Adipose tissue (tissue), 3 donors: ENCODE results near the gene ATP8A1. TPM values are rescaled to one million over a fixed set of nuclear protein-coding genes. Genes with fewer than 3 reads are reported as not detected.
A peak's percentile ranks its signal among the peaks of the same experiment; 100 is the strongest.

Experiments used
- H3K27ac ChIP-seq: one replicate; pipeline ENCODE4 v1.5.1; 2013; ENCODE audit warnings: low read depth, low read length
- WGBS, 3 donors: extraction: QIAGEN DNeasy Blood & Tissue Kit; methylation state at CpG; one replicate each; pipeline ENCODE4 v1.1.7; 2013; 5-methylcytosine and 5-hydroxymethylcytosine counted together
- polyA plus RNA-seq, 3 donors: library from polyadenylated mRNA; stranded (reverse); fragments of 200-250 nt; gene quantifications; one replicate each; pipeline ENCODE4 v1.2.3, GENCODE V29; 2013
- donor health status: healthy with polysubstance abuse.
- donor health status: Bipolar disorder and iron deficiency.
- donor health status: healthy.

Gene ATP8A1
- polyA plus RNA-seq, 3 donors = 4.3 to 6.3 (median 5.3) TPM

DNA sequence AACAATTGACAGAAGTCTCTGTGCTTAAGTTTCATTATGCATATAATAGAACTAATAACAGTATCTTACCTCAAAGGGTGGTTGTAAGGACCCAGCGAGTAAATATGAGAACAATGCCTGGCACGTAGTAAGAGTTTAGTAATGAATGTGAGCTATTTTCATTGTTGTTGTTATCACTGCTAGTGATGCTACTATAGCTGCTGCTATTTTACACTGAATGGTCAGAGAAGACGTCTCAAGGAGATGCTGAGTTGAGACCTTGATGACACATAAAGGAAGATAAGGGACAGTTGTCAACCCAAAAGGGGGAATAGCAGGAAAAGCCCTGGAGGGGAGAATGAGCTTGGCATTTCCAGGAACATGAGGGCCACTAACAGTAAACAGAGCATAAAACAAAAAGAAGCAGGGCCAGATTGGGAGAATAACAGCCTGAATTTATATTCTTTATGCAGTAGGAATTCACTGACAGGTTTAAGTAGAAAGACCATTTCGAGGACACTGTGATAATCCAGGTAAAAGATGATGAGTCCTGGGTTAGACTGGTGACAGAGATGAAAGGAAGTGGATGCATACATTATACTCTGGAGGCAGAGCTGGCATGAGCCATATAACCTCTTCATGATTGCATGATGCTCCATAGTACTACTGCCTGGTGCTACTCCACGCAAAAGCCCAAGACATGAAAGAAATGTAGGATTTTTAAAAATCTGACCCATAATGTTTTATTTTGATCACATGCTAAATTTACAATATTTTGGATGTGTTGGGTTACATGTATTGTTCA is 23.1 kb downstream of the ATP8A1 start:
- WGBS, 3 donors = 75 to 78% (median 76%) methylated on average over 5 of the region's 5 CpGs
- H3K27ac ChIP-seq = no peak overlapping the region

DNA sequence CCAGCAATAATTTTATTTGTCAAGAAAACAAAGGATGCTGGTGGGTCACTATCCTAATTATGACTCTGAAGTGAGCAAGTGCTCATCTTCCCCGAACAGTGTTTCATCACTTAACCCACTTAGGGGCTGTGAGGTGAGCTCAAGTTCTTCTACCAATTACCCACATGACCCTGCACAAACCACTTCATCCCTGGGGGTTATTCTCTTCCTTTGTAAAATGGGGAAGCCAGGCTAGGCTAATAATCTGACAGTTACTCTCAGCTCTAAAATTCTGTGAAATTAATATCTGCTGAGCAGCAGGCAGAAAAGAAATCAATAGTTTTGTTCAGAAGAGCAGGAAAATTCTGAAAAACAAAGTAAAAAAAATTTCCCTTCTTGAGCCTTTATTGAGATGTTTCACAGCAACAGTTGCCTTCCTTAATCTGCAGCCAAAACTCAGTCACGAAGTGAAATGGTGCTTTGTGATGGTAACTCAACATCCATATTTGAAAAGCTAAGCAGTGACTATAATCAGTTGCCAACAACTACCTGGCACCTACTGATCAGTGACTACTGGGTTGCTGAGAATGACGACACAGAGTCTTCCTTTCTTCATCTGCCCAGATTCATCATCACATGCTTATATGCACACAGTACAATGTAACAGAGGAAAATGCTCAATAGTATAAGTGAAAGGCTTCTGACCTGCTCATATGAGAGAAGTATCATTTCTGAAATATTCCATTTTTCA is 24.1 kb downstream of the ATP8A1 start:
- no peak overlapping the region for H3K27ac ChIP-seq
- WGBS, 3 donors = 64 to 80% (median 65%) methylated on average over 3 of the region's 3 CpGs

DNA sequence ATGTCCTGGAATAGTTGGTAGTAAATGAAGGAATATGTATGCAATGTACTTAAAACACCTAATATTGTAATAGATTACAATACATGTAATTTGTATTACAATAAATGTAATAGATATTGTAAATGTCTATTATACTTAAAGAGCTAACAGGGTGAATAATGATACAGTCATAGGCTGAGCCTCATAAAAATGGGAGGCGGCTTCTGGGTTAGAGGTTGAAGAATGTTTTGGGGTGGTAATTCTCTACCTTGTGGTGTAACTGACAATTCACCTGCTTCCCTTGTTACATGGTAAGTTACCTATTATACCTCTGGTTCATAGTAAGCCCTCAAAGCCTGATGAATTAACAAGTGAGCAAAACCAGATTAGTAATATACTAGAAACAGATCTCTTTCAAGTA is 26.0 kb downstream of the ATP8A1 start:
- no peak overlapping the region for H3K27ac ChIP-seq
- 98 to 100% (median 100%) methylated on average over 1 of the region's 1 CpG for WGBS, 3 donors

DNA sequence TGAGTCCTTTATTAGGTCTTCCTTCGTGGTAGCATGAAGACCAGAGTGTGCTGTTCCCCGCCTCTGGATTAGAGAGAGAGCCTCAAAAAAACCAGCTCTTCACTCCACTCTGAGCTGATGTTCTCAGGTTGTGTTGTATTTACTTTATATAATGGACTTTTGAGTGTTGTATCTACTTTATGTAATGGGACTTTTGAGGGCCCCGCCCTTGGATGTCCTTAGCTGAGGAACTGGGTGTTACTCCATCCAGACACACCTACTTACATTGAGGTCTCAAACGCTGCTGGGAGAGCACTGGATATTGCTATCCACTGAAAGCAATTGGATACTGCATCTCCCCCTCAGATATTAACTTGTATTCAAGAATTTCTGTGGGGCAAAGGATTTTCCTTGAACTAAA is 28.2 kb downstream of the ATP8A1 start:
- WGBS, 3 donors = 72 to 87% (median 74%) methylated on average over 4 of the region's 4 CpGs
- H3K27ac ChIP-seq = no peak overlapping the region

DNA sequence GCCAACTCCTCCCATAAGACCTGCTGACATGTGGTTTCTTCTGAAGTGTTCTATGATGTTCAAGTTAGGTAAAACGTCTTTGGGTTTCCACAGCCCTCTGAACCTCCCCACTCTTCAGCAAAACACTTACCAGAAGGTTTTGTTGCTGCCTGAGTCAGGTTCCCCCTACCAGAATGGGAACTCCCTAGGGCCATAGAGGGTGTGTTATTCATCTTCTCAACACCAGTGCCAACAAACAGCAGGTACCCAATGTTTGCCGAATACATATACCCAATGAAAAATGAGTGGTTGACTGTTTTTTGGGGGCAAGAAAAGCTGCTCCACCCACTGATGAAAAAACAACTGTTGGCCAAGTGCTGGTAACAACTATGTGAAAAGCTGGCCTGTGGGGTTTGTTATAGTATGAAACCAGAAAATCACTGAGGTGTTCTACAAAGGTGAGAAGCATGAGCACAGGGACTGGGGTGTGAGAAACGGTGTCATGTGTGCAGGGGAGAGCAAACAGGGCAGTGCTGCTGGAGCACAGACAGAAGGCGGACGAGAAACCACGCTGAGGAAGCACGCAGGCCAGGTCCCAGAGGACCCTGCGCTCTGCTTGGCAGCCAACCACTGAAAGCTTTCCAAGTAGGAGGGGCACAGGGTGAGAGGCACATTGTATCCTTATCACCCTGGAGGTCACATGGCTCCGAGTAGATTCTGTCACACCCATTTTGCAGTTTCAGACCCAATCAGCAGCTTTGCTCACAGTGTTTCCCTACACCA is 28.8 kb downstream of the ATP8A1 start:
- WGBS, 3 donors = 21 to 39% (median 36%) methylated on average over 9 of the region's 9 CpGs
- H3K27ac ChIP-seq = no peak overlapping the region

DNA sequence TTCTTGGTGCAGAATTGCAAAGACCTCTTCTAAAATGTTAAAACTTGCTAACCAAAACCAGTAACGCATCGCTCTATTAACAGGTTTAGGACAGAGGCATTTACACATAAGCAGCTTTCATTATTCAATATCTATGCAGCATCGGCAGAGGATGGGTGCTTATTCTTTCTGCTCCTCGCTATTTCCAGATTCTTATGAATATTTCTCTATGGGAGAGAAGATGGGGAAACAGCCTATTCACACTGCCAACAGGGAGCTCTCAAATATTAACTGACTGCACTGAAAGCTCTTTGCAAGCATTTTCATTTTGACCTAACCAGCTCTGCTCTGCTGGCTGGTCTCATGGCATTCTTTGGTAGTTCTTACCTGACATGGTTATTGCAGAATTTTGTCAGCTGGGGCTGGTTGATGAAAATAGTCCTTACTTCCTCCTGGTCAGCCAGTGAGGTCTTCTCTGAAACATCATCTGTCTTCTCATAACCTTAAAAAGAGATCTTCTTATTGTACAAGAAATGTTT is 30.2 kb downstream of the ATP8A1 start:
- WGBS, 3 donors = 83 to 96% (median 94%) methylated on average over 4 of the region's 4 CpGs
- no peak overlapping the region for H3K27ac ChIP-seq

DNA sequence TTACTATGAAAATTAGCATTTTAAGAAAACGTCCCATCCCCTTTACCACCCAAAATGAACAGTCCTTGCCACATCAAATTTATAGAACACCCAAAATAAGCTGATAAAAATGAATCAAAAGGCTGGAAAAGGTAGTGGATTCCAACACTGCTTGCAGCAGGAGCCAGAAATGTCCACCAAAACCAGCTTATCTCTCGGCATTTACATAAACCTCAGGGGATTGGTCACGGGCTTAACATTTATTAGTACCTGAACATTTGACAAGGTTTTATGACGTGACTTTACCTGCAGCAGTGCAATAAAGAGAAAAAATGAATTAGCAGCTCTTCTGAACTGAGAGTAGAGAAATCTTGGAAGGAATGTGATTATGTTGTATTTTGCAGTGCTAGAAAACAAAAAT is 31.6 kb downstream of the ATP8A1 start:
- 78 to 89% (median 85%) methylated on average over 4 of the region's 4 CpGs for WGBS, 3 donors
- no peak overlapping the region for H3K27ac ChIP-seq

DNA sequence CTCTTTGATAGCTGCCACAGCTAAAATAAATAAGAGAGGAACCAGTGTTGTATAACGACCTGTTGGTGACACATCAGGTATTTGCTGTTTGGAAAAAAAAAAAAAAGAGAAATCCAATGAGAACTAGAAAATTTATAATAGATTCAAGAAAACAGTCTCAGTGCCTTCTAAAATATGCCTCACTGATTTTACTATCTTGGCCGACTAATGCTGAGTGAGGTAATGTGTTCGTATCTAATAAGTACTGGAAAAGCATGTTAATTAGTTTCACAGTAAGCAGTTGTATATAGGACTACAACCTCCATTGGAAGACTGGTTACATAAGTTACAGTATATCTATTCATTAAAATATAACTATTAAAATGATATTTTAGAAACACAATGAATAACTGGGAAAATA is 32.4 kb downstream of the ATP8A1 start:
- WGBS, 3 donors = 77 to 93% (median 89%) methylated on average over 3 of the region's 3 CpGs
- no peak overlapping the region for H3K27ac ChIP-seq

DNA sequence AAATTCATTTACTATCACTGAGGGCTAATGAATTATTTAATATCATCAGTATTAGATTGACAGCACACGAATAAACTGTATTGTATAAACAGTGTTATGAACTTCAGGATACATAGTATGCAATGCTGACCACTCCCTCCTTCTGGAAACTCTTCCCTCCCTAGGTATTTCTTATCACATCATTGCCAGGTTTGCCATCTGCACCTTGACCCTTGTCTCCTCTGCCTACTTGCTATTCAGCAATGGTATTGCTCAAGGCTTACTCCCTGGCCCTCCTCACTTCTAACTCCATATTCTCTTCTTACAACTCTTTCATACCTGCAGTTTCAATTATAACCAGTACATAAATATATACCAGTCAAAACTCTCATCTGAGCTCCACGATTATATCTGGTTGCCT is 38.9 kb downstream of the ATP8A1 start:
- H3K27ac ChIP-seq = no peak overlapping the region
- WGBS, 3 donors = 77 to 89% (median 88%) methylated on average over 2 of the region's 2 CpGs

DNA sequence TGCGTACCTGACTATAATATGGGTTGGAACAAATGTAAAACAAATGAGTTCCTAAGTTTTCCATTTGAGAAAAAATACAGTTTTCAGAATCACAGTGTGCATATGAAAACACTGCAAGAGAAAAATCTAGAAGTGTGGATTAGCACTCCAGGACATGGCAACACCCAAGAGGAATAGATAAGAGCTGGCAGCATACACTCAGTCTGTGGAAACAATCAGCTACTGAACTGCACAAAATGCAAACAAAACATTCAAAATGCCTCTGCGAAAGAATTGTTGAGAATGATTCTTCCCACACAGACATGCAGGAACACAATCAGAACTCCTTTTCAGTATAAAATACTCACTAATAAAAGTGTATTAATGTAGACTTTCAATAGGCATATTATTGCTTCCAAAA is 39.9 kb downstream of the ATP8A1 start:
- H3K27ac ChIP-seq = no peak overlapping the region
- 63 to 90% (median 78%) methylated on average over 2 of the region's 2 CpGs for WGBS, 3 donors

DNA sequence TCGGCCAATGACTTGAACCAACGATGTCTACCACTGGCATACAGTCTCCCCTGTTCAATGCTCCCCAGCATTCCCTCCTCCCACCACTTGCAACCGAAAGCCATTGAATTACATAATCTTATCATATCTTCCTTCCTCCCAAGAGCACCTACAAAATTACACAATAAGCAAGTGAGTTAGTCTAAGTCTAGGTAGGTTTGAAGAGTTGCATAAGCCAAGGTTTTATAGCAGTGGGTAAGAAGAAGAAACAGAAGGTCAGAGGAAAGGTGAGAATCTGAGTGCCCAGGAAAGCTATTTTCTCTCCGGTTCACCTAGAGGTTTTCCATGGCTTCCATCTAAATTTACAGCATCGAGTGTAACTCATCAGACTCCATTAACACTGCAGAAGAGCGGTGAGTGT is 40.3 kb downstream of the ATP8A1 start:
- no peak overlapping the region for H3K27ac ChIP-seq
- 78 to 95% (median 85%) methylated on average over 6 of the region's 6 CpGs for WGBS, 3 donors

DNA sequence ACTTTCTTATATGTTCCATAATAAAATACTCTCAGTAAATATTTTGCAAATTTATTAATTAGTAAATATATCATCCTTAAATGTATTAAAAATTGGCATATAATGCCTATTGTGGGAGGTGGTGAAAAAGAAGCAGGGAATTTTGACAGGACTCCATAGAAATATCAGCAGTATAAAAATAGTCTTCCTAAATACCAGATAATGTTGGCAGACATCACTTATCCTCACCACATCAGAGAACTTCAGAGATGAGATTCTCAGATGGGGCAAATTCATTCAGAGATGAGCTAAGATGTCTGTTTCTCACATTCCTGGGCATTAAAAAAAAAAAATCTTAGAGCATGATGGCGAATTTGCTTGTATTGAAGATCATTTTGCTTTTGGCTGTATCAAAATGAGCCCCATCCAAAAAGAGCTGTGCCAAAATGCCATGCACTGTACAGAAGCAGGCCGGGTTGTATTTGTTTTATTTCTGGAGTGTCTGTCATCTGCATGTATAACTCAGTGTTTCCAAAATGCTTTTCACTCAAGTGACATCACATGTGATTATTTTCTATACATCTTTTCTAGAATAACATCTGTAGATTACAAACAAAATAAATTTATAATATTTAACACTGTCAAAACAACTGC is 41.7 kb downstream of the ATP8A1 start:
- no peak overlapping the region for H3K27ac ChIP-seq
- 88 to 94% (median 91%) methylated on average over 2 of the region's 2 CpGs for WGBS, 3 donors

DNA sequence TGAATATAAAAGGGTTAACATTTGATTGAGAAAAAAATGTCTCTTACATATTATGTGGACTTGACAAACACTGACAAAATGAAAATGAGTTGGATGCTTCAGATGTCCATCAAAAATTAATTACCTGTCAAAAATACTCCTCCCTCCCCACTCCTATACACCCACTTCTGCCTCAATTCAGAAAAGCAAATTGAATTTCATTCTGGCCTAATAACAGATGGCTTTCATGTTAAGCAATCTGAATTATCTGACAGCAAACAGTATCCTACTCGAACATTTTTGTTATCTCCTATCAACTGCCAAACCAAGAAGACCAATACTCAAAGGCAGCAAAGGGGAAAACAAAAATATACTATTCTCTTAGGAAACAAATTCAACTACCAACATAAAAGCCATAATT is 44.0 kb downstream of the ATP8A1 start:
- no peak overlapping the region for H3K27ac ChIP-seq
- WGBS, 3 donors = 32 to 66% (median 40%) methylated on average over 1 of the region's 1 CpG

DNA sequence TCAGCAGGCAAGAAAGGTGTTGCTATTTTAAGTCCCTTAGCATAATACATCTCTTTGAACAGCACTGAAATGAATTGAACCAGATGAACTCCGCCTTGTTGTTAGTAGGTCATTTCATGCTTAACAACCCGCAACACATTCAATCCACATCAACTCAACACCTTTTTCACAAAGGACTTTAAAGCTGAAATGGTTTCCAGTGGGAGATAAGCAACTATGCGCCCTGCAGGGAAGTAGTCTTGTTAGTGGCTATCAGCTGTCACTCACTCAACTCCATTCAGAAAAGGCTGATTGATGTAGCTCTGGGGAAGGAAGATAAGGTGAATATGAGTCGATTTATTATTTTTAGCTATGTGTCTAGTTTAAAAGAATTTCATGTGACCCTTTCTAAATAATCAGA is 46.0 kb downstream of the ATP8A1 start:
- no peak overlapping the region for H3K27ac ChIP-seq
- WGBS, 3 donors = 94 to 96% (median 95%) methylated on average over 4 of the region's 4 CpGs

DNA sequence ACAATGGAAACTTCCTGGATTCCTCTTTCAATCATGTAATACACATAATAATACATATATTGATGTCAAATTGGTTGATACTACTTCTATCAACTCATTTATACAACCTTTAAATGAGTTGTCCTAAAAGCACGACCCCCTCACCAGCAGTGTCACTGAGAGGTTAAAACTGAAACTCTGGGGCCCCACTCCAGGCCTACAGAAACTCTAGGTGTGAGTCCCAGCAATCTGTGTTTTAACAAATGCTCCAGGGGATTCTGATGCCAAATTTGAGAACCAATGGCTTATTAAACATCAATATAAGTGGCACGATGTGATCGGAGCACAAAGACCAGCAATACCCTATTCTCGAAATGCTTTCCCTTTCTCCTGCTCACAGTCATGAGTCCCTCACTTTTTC is 47.9 kb downstream of the ATP8A1 start:
- WGBS, 3 donors = 95 to 97% (median 96%) methylated on average over 4 of the region's 4 CpGs
- no peak overlapping the region for H3K27ac ChIP-seq

DNA sequence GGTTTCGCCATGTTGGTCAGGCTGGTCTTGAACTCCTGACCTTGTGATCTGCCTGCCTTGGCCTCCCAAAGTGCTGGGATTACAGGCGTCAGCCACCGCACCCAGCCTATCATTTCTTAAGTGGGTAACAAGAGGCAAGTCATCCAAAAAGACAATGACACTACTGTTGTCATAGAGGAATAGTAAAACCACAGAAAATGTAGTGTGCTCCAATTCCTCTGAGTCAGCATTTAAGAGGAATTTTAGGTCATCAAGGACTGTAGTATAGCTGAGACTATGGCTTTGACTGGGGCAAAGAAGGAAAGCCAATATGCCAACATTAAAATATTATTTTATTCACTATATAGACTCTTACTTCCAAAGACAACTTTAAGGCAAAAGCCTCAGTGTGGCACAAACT is 48.4 kb downstream of the ATP8A1 start:
- H3K27ac ChIP-seq = no peak overlapping the region
- 92 to 100% (median 98%) methylated on average over 2 to 3 of the region's 3 CpGs for WGBS, 3 donors

DNA sequence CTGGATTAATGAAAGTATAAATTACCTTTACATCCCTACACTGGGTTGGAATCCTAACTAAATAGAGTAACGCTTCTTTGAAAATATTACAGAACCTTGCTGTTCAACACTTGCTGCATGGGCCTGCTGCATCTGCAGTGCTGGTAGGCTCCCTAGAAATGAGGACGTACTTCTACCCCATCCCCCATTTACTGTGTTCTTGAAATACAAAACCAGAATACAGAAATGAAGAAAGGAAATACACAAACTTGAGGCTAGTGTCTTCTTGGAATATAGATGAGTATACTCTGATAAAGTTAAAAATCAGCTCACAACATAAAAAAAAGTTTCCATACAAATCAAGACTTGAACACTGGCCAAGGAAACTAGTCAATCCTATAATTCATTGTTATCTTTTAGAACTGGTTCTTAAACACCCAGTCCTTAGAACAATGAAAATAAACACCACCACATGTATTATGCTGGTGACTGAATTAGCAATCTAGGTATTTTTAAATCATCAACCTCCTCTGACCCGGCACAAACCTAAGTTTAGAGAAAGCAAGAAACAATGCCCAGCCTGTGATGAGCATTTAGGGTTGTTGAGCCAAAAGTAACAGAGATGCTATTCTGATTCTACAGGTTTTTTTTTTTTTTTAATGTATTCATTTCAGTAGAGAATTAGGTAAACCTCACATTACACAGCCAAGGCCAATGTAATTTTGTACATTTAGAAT is 49.7 kb downstream of the ATP8A1 start:
- WGBS, 3 donors = 69 to 81% (median 76%) methylated on average over 3 of the region's 3 CpGs
- H3K27ac ChIP-seq = no peak overlapping the region

DNA sequence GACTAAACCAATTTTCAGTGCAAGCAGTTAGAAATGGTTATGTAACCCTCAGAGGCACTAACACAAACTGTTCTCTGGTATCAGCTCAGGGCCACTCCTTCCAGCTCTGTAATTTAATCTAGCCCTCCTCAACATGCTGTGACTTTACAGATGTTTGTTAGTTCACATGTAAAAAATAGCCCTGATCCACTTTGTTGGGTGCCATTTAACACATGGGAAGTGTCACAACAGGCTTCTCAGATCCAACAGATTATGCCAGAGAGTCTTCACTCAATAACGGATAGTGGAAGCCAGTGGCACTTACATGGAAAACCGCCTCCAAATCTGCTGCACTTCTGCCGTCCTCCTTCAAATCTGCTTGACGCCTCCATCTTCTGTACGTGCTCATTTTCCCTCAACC is 51.6 kb downstream of the ATP8A1 start:
- 68 to 82% (median 81%) methylated on average over 5 of the region's 5 CpGs for WGBS, 3 donors
- H3K27ac ChIP-seq = peak overlapping the region; percentile 38
